HEK293 (cell line): Measurements from ENCODE around the gene PPM1N.

Experiments used
- CTCF ChIA-PET: fragments of 350-600 bp; formaldehyde crosslinking; extraction: SDS; loops from one replicate; lab custom pipeline; 2021; ENCODE audit warnings: antibody characterized with exemption; lab: Yijun Ruan, JAX
- POLR2A ChIA-PET: fragments of 300-600 bp; formaldehyde crosslinking; extraction: SDS; loops from one replicate; lab custom pipeline; 2020; ENCODE audit warnings: antibody characterized with exemption, inconsistent platforms; lab: Yijun Ruan, JAX
- H3K27ac ChIP-seq: fragments of 200-500 bp; sonication (Bioruptor generic); 2 replicates; pipeline ENCODE4 v1.5.1; 2014; ENCODE audit warnings: low read depth, low read length, control low read depth, inconsistent platforms; ENCODE audit errors: extremely low read depth
- H3K36me3 ChIP-seq, 2 experiments: fragments of 200-500 bp in 1 of 2; sonication (Bioruptor generic) in 1 of 2; 1 replicate in 1 of 2; 2 replicates in 1 of 2; pipeline ENCODE4 v1.5.1; 2014 to 2017; ENCODE audit warnings: inconsistent platforms in 2 of 2, low read length in 2 of 2; ENCODE audit not compliant: control insufficient read depth in 2 of 2, insufficient read depth in 1 of 2
- H3K4me1 ChIP-seq: fragments of 200-500 bp; sonication (Bioruptor generic); 2 replicates; pipeline ENCODE4 v1.5.1; 2014; ENCODE audit warnings: mild to moderate bottlenecking, low read length, inconsistent platforms; ENCODE audit not compliant: control insufficient read depth, insufficient read depth
- H3K4me3 ChIP-seq: 2 replicates; pipeline ENCODE4 v1.5.1; 2011; ENCODE audit warnings: low read depth, mild to moderate bottlenecking, control low read depth, low read length, moderate library complexity
- H3K9me3 ChIP-seq: fragments of 200-500 bp; sonication (Bioruptor generic); 2 replicates; pipeline ENCODE4 v1.5.1; 2014; ENCODE audit warnings: low read depth, low read length, inconsistent platforms; ENCODE audit not compliant: control insufficient read depth, insufficient read depth
- ATF2 ChIP-seq: fragments of 450-650 bp; formaldehyde crosslinking; IDR thresholded peaks from 2 replicates; pipeline ENCODE4 v1.5.1; 2016; ENCODE audit warnings: missing biosample characterization, missing genetic modification characterization, low read depth
- BCL11B ChIP-seq: fragments of 450-650 bp; formaldehyde crosslinking; IDR thresholded peaks from 2 replicates; pipeline ENCODE4 v1.5.1; 2016; ENCODE audit warnings: low read depth, missing biosample characterization, missing genetic modification characterization
- KLF8 ChIP-seq: fragments of 450-650 bp; formaldehyde crosslinking; IDR thresholded peaks from 2 replicates; pipeline ENCODE4 v1.5.1; 2016; ENCODE audit warnings: missing biosample characterization, missing genetic modification characterization
- PRDM6 ChIP-seq: fragments of 450-650 bp; formaldehyde crosslinking; IDR thresholded peaks from 2 replicates; pipeline ENCODE4 v1.5.1; 2017; ENCODE audit warnings: missing biosample characterization, missing genetic modification characterization
- ZIC2 ChIP-seq: fragments of 450-650 bp; formaldehyde crosslinking; IDR thresholded peaks from 2 replicates; pipeline ENCODE4 v1.5.1; 2016; ENCODE audit warnings: missing biosample characterization, missing genetic modification characterization
- ZNF16 ChIP-seq: fragments of 450-650 bp; formaldehyde crosslinking; IDR thresholded peaks from 2 replicates; pipeline ENCODE4 v1.5.1; 2016; ENCODE audit warnings: low read depth, missing biosample characterization, missing genetic modification characterization
- ZNF239 ChIP-seq: fragments of 450-650 bp; formaldehyde crosslinking; IDR thresholded peaks from 2 replicates; pipeline ENCODE4 v1.5.1; 2016; ENCODE audit warnings: missing biosample characterization, missing genetic modification characterization
- ZNF302 ChIP-seq: fragments of 450-650 bp; formaldehyde crosslinking; IDR thresholded peaks from 2 replicates; pipeline ENCODE4 v1.5.1; 2016; ENCODE audit warnings: missing biosample characterization, missing genetic modification characterization, low read depth
- ZNF37A ChIP-seq: fragments of 450-650 bp; IDR thresholded peaks from 2 replicates; pipeline ENCODE4 v1.5.1; 2018; ENCODE audit warnings: missing biosample characterization, missing genetic modification characterization
- ZNF423 ChIP-seq: fragments of 450-650 bp; formaldehyde crosslinking; IDR thresholded peaks from 2 replicates; pipeline ENCODE4 v1.5.1; 2016; ENCODE audit warnings: missing biosample characterization, missing genetic modification characterization
- ZNF530 ChIP-seq: fragments of 450-650 bp; formaldehyde crosslinking; IDR thresholded peaks from 2 replicates; pipeline ENCODE4 v1.5.1; 2016; ENCODE audit warnings: low read depth, missing biosample characterization, missing genetic modification characterization
- ZNF558 ChIP-seq: fragments of 450-650 bp; formaldehyde crosslinking; IDR thresholded peaks from 2 replicates; pipeline ENCODE4 v1.5.1; 2016; ENCODE audit warnings: missing biosample characterization, missing genetic modification characterization
- ZNF624 ChIP-seq: fragments of 450-650 bp; formaldehyde crosslinking; IDR thresholded peaks from 2 replicates; pipeline ENCODE4 v1.5.1; 2017; ENCODE audit warnings: missing biosample characterization, missing genetic modification characterization
- ZNF626 ChIP-seq: fragments of 450-650 bp; sonication (Bioruptor Pico); formaldehyde crosslinking; IDR thresholded peaks from 2 replicates; pipeline ENCODE4 v1.5.1; 2018; ENCODE audit warnings: missing biosample characterization, missing genetic modification characterization, inconsistent platforms
- ZNF639 ChIP-seq: fragments of 450-650 bp; formaldehyde crosslinking; IDR thresholded peaks from 2 replicates; pipeline ENCODE4 v1.5.1; 2016; ENCODE audit warnings: missing biosample characterization, missing genetic modification characterization
- ZNF76 ChIP-seq: fragments of 450-650 bp; formaldehyde crosslinking; IDR thresholded peaks from 2 replicates; pipeline ENCODE4; 2016; ENCODE audit warnings: low read depth, missing biosample characterization, missing genetic modification characterization, borderline replicate concordance
- ZSCAN23 ChIP-seq: fragments of 450-650 bp; formaldehyde crosslinking; IDR thresholded peaks from 2 replicates; pipeline ENCODE4 v1.5.1; 2016; ENCODE audit warnings: missing biosample characterization, missing genetic modification characterization
- ZSCAN30 ChIP-seq: fragments of 450-650 bp; IDR thresholded peaks from 2 replicates; pipeline ENCODE4 v1.5.1; 2018; ENCODE audit warnings: missing biosample characterization, mild to moderate bottlenecking, missing genetic modification characterization, moderate library complexity
- ZSCAN5A ChIP-seq: fragments of 450-650 bp; formaldehyde crosslinking; IDR thresholded peaks from 2 replicates; pipeline ENCODE4 v1.5.1; 2016; ENCODE audit warnings: missing biosample characterization, missing genetic modification characterization
- TF ChIP-seq, protein P1 (sequence below): fragments of 450-650 bp; formaldehyde crosslinking; IDR thresholded peaks from 2 replicates; pipeline ENCODE4 v1.5.1; 2017; ENCODE audit warnings: missing biosample characterization, missing genetic modification characterization

Gene PPM1N

GRCh38 chr19:45500918-45501729, 2.9 kb downstream of the PPM1N start:
- H3K9me3 ChIP-seq: no peaks in the 10 kb centered on the region
- no peak overlapping the region for H3K4me3 ChIP-seq
- H3K36me3 ChIP-seq: no peaks in the 10 kb centered on the region
- peaks cover 10% of the 10 kb centered on the region for H3K4me1 ChIP-seq
- no peak overlapping the region for H3K27ac ChIP-seq
- CTCF ChIA-PET: interaction anchor here (1.0 to 1.3 kb wide), 2 partner anchors 16 to 62 kb away, joined by 3 read pairs; no protein-coding TSS in a partner anchor
- TF ChIP-seq ZNF302 (tag by site-specific recombination) (no peak), ATF2 (tag by site-specific recombination) (peak; percentile 84), ZNF76 (tag by site-specific recombination) (no peak)
- POLR2A ChIA-PET: interaction anchor here (0.5 kb wide), 1 partner anchor 213 kb away, joined by 6 read pairs; no protein-coding TSS in a partner anchor

DNA sequence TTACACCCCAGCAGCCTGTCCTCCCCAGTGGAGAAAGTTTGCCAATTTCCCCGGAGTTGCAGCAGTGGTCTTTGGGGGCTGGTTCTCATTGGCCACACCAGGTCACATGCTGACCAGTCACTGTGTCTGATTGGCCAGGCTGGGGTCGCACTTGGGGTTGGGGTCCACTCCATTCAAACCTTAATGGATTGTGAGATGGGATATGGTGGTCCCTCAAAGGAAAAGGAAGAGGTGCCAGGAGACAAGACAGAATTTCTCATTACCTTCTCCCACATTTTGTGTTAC, 3.4 kb downstream of the PPM1N start:
- ChIA-PET CTCF (interaction anchor here (1.0 to 1.3 kb wide), 2 partner anchors 16 to 62 kb away, joined by 3 read pairs; no protein-coding TSS in a partner anchor), POLR2A (no interaction called here)

More for the DNA sequence above, 3.4 kb downstream of the PPM1N start:
- Histone ChIP-seq H3K36me3 (no peaks in the 10 kb centered on the region), H3K4me3 (no peak overlapping the region), H3K9me3 (no peaks in the 10 kb centered on the region), H3K4me1 (peaks cover 9% of the 10 kb centered on the region), H3K27ac (no peak overlapping the region)
- no peak for TF ChIP-seq ZSCAN5A (tag by site-specific recombination)
- no peak for TF ChIP-seq ZIC2 (tag by site-specific recombination)
- TF ChIP-seq PRDM6 (tag by site-specific recombination): no peak
- no peak for TF ChIP-seq ZNF37A
- no peak for TF ChIP-seq ZNF626 (tag by site-specific recombination)
- no peak for TF ChIP-seq BCL11B (tag by site-specific recombination)
- TF ChIP-seq ZSCAN23 (tag by site-specific recombination): no peak
- no peak for TF ChIP-seq ZSCAN30 (tag by site-specific recombination)
- no peak for TF ChIP-seq ZNF423 (tag by site-specific recombination)
- TF ChIP-seq ZNF624 (tag by site-specific recombination): no peak
- TF ChIP-seq ZNF239 (tag by site-specific recombination): no peak
- TF ChIP-seq ZNF558 (tag by site-specific recombination): no peak
- TF ChIP-seq, protein P1, sequence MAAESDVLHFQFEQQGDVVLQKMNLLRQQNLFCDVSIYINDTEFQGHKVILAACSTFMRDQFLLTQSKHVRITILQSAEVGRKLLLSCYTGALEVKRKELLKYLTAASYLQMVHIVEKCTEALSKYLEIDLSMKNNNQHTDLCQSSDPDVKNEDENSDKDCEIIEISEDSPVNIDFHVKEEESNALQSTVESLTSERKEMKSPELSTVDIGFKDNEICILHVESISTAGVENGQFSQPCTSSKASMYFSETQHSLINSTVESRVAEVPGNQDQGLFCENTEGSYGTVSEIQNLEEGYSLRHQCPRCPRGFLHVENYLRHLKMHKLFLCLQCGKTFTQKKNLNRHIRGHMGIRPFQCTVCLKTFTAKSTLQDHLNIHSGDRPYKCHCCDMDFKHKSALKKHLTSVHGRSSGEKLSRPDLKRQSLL (tag by site-specific recombination): no peak
- no peak for TF ChIP-seq ZNF16 (tag by site-specific recombination)
- no peak for TF ChIP-seq ZNF639 (tag by site-specific recombination)
- no peak for TF ChIP-seq ZNF530 (tag by site-specific recombination)
- TF ChIP-seq KLF8 (tag by site-specific recombination): no peak
